SK-N-SH (cell line): ENCODE measurements around the gene FAM72D. TPM values are rescaled to one million over a fixed set of nuclear protein-coding genes. Genes with fewer than 3 reads are reported as not detected.
"Not testable (repeated sequence)": the region's sequence is repeated elsewhere in the genome, so short reads cannot be mapped to it uniquely, and the experiment has no call there.

ENCODE experiments used
- CTCF ChIA-PET: fragments of 300-600, 350-600 bp; formaldehyde crosslinking; extraction: SDS; loops from one replicate; lab custom pipeline; 2021; lab: Yijun Ruan, JAX
- POLR2A ChIA-PET: fragments of 350-600 bp; sonication (Branson Sonifier 250); formaldehyde crosslinking; extraction: SDS; loops from one replicate; lab custom pipeline; 2020; ENCODE audit warnings: antibody characterized with exemption, inconsistent platforms; lab: Yijun Ruan, JAX
- DNase-seq: peaks from one replicate; pipeline ENCODE4 v3.0.0; 2012
- H2AFZ ChIP-seq: fragments of 200-600 bp; sonication (generic); 2 replicates; pipeline ENCODE4 v1.8.1; 2016; ENCODE audit warnings: antibody characterized with exemption, mild to moderate bottlenecking, low read depth
- H3F3A ChIP-seq: fragments of 200-600 bp; sonication (generic); replicated peaks from 2 replicates; pipeline ENCODE3; 2016; ENCODE audit warnings: antibody characterized with exemption, mild to moderate bottlenecking; ENCODE audit not compliant: insufficient read depth
- H3K27ac ChIP-seq, 2 experiments: fragments of 200-500 bp in 1 of 2; fragments of 200-600 bp in 1 of 2; sonication (Bioruptor generic) in 1 of 2; sonication (generic), shearing (Covaris generic) in 1 of 2; 2 replicates each; pipeline versions ENCODE4 v1.5.1 to v1.6.1; 2014 to 2016; ENCODE audit warnings: low read depth in 2 of 2, inconsistent platforms in 1 of 2, low read length in 1 of 2, mild to moderate bottlenecking in 1 of 2, mixed read lengths in 1 of 2
- H3K27me3 ChIP-seq: fragments of 200-600 bp; sonication (generic), shearing (Covaris generic); 2 replicates; pipeline ENCODE4 v1.6.1; 2016; ENCODE audit warnings: mixed run types; ENCODE audit not compliant: insufficient read depth
- H3K36me3 ChIP-seq, 2 experiments: fragments of 200-500 bp in 1 of 2; fragments of 200-600 bp in 1 of 2; sonication (Bioruptor generic) in 1 of 2; sonication (generic) in 1 of 2; replicated peaks in 1 of 2; 2 replicates each; pipeline versions ENCODE3 to v1.5.1; 2014 to 2016; ENCODE audit warnings: low read length in 1 of 2, mild to moderate bottlenecking in 1 of 2; ENCODE audit not compliant: insufficient read depth in 2 of 2, control insufficient read depth in 1 of 2
- H3K4me1 ChIP-seq, 2 experiments: fragments of 200-500 bp in 1 of 2; fragments of 200-600 bp in 1 of 2; sonication (Bioruptor generic) in 1 of 2; sonication (generic), shearing (Covaris generic) in 1 of 2; 2 replicates each; pipeline versions ENCODE4 v1.5.1 to v1.6.1; 2014 to 2016; ENCODE audit warnings: low read depth in 1 of 2, low read length in 1 of 2, mixed run types in 1 of 2; ENCODE audit not compliant: insufficient read depth in 2 of 2, control insufficient read depth in 1 of 2
- H3K4me2 ChIP-seq: fragments of 200-600 bp; sonication (generic), shearing (Covaris generic); 2 replicates; pipeline ENCODE4 v1.6.1; 2017; ENCODE audit warnings: mixed run types
- H3K4me3 ChIP-seq, 2 experiments: fragments of 200-500 bp in 1 of 2; fragments of 200-600 bp in 1 of 2; sonication (Bioruptor generic) in 1 of 2; sonication (generic), shearing (Covaris generic) in 1 of 2; 2 replicates each; pipeline versions ENCODE4 v1.5.1 to v1.8.1; 2014 to 2016; ENCODE audit warnings: low read depth in 2 of 2, inconsistent platforms in 1 of 2, low read length in 1 of 2, mild to moderate bottlenecking in 1 of 2, mixed read lengths in 1 of 2, moderate library complexity in 1 of 2
- H3K79me2 ChIP-seq: fragments of 200-600 bp; sonication (generic); 2 replicates; pipeline ENCODE4 v1.8.1; 2017; ENCODE audit warnings: mild to moderate bottlenecking; ENCODE audit not compliant: insufficient read depth
- H3K9ac ChIP-seq: fragments of 200-600 bp; sonication (generic); 2 replicates; pipeline ENCODE4 v1.6.1; 2017; ENCODE audit warnings: mixed run types
- H3K9me2 ChIP-seq: fragments of 200-600 bp; sonication (generic); 2 replicates; pipeline ENCODE4 v1.6.1; 2017; ENCODE audit warnings: mixed run types
- H3K9me3 ChIP-seq: fragments of 200-600 bp; sonication (generic); 2 replicates; pipeline ENCODE4 v1.6.1; 2017; ENCODE audit warnings: mixed run types, mild to moderate bottlenecking, moderate library complexity
- H4K20me1 ChIP-seq: fragments of 200-600 bp; sonication (generic); 2 replicates; pipeline ENCODE4 v1.6.1; 2017; ENCODE audit warnings: mild to moderate bottlenecking, mixed run types; ENCODE audit not compliant: insufficient read depth
- WGBS: methylation state at CpG from one replicate; pipeline ENCODE4 v1.1.6; 2017; ENCODE audit warnings: low lambda C conversion rate; 5-methylcytosine and 5-hydroxymethylcytosine counted together
- polyA plus RNA-seq, 3 experiments: library from polyadenylated mRNA; depleted of rRNA; stranded (reverse); fragments of >200 nt; gene quantifications; 2 replicates each; pipeline ENCODE4 v1.2.3, GENCODE V29; 2012

The FAM72D gene
- polyA plus RNA-seq, 1 of the 3 experiments (the other 2 are of a cell fraction): 2.6 TPM

DNA sequence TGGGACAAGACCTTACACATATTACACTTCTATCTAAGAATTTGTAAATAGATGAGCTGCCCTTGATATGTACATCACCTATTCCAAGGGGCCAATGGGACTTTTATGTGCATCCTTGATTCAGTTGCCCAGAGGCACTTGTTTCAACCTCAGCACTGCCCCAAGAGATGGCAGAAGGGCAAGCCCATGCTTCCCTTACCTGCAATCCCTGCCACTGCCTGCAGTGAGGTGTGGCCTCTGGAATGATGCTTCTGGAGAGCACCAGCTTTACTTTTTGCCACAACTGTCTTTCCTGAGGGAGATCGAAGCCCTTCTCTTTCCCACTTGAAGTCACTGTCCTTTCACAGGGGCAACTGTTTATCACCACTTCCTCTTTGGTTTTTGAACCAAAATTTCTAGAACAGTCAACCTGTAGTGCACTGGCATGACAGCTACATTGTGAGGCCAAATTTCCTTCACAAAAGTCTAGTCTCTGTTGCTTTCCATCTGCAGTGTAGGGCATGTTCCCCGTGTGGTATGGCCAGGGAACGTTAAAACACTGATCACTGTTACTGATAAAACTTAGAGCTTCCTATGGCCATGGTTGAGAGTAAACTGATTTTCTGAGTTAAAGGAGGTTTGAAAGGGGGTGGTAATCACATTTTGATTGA lies 48.6 kb downstream of the FAM72D start:
- H3K36me3 ChIP-seq, H3K4me2 ChIP-seq, H3K79me2 ChIP-seq, H3K4me1 ChIP-seq, H3K9me3 ChIP-seq, H3K27me3 ChIP-seq, H3K9ac ChIP-seq, H3K4me3 ChIP-seq, H3F3A ChIP-seq, H3K27ac ChIP-seq, CTCF ChIA-PET, H3K9me2 ChIP-seq, H2AFZ ChIP-seq, H4K20me1 ChIP-seq, DNase-seq, POLR2A ChIA-PET: not testable (repeated sequence)
- WGBS: 13% methylated on average over 1 of the region's 3 CpGs

DNA sequence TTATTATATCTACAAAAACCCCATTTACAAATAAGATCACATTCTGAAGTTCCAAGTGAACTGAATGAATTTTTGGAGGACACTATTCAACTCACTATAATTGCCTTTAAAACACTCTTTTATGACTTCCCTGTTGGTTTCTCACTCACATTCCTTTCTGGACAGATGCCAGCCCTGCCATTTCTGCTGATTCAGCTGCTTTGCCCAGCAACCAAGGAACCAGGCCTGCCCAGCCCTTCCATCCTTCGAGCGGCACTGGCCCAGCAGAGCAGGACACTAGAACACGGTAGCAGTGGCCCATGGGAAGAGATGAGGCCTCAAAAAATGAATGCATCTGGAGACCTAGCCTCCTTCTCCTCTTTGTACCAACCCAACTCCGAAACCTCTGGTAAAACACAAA lies 50.5 kb downstream of the FAM72D start:
- H3K4me3 ChIP-seq, H4K20me1 ChIP-seq, H3F3A ChIP-seq, H2AFZ ChIP-seq, H3K27me3 ChIP-seq, CTCF ChIA-PET, POLR2A ChIA-PET, DNase-seq, H3K79me2 ChIP-seq, H3K9me3 ChIP-seq, H3K9ac ChIP-seq, H3K4me2 ChIP-seq, H3K9me2 ChIP-seq, H3K27ac ChIP-seq, H3K36me3 ChIP-seq, H3K4me1 ChIP-seq: not testable (repeated sequence)
- WGBS: 100% methylated on average over 2 of the region's 4 CpGs

DNA sequence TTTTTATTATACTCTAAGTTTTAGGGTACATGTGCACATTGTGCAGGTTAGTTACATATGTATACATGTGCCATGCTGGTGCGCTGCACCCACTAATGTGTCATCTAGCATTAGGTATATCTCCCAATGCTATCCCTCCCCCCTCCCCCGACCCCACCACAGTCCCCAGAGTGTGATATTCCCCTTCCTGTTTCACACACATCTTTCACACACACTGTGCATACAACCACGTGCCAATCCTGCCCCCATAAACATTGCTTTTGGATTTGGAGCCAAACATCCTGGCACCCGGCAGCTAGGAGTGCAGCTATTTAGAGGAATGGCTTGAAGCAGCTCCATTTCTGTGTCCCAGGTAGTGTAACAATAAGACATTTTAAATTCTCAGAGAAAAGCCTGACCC lies 51.4 kb downstream of the FAM72D start:
- 57% methylated on average over 4 of the region's 4 CpGs for WGBS
- not testable (repeated sequence) for H4K20me1 ChIP-seq, H3K79me2 ChIP-seq

DNA sequence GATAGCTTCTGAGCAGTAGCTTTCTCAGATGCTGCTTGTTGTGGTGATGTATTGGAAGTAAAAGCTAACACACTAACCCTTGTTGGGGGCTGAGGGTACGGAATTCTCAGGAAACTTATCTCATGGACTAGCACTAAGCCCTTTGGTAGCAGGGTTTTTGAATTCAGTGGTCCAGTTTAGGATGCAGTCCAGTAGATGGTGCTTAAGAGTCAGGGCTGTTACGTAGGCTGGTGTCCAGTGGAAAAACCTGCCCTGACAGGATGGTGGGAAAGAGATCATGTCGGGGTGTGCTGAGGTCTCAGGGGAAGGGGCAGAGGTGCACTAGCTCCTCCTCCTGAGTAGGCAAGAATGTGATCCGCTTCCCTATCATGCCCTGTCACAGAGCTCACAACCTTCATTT lies 59.6 kb downstream of the FAM72D start:
- H4K20me1 ChIP-seq, H3K4me3 ChIP-seq, H3K36me3 ChIP-seq, H3K79me2 ChIP-seq, H3F3A ChIP-seq, H3K4me2 ChIP-seq, POLR2A ChIA-PET, H3K4me1 ChIP-seq, H2AFZ ChIP-seq, H3K27me3 ChIP-seq, DNase-seq, CTCF ChIA-PET, H3K9ac ChIP-seq, H3K9me2 ChIP-seq, H3K9me3 ChIP-seq, H3K27ac ChIP-seq: not testable (repeated sequence)
- WGBS: no CpG with 5 or more reads among the region's 4 CpGs

More for the DNA sequence above, 51.4 kb downstream of the FAM72D start:
- H3K4me2 ChIP-seq, POLR2A ChIA-PET, H3K9me2 ChIP-seq, H3F3A ChIP-seq, H3K4me3 ChIP-seq, H2AFZ ChIP-seq, H3K36me3 ChIP-seq, H3K27ac ChIP-seq, H3K9me3 ChIP-seq, H3K9ac ChIP-seq, CTCF ChIA-PET, DNase-seq, H3K27me3 ChIP-seq, H3K4me1 ChIP-seq: not testable (repeated sequence)

DNA sequence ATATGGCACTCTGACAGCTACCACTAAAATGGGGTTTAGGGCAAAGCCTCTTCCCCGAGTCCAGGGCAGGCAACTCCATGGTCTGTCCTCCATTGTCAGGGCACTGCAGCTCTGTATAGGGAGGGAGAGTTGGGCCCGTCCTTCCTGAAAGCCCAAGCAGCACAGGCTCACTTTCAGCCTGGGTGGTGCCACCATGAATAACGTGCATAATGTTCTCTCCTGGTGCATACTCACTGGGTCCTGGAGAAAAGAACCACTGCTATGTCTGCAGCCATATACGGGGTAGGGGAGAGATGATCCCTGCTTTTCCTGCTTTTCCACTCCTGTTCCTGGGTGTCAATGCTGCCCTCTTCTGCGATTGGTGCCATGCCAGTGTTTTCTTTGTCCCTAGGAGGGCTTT lies 60.1 kb downstream of the FAM72D start:
- H3K4me2 ChIP-seq, H4K20me1 ChIP-seq, POLR2A ChIA-PET, H3K9me2 ChIP-seq, H3K79me2 ChIP-seq, H3F3A ChIP-seq, H3K9me3 ChIP-seq, H3K36me3 ChIP-seq, DNase-seq, CTCF ChIA-PET, H2AFZ ChIP-seq, H3K9ac ChIP-seq, H3K27me3 ChIP-seq, H3K27ac ChIP-seq, H3K4me1 ChIP-seq, H3K4me3 ChIP-seq: not testable (repeated sequence)
- 80% methylated on average over 2 of the region's 5 CpGs for WGBS
